Fibroblast of skin of abdomen (primary cell): ENCODE results near the gene ADGRB2.

Source experiments
- DNase-seq: peaks from one replicate; pipeline ENCODE4 v3.0.0-alpha.2; 2013

Gene ADGRB2

DNA sequence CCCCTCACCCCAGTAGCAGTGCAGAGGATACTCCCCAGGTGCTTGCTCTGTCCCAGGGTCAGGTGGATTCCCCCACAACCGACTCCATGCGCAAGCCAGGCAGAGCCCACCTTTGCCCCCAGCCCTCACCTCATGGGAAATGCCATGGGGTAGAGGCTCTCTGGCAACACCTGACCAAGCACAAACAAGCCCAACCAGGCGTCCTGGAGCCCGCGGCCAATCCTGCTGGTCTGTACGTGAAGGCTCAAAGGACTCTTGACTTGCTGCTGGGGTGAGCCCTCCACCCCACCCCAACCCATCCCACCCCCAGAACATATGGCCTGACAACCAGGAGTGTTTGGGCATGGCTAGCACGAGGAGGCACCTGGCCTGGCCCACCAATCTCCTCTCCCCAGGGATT is 1.8 kb downstream of the ADGRB2 start:
- no peak for DNase-seq

DNA sequence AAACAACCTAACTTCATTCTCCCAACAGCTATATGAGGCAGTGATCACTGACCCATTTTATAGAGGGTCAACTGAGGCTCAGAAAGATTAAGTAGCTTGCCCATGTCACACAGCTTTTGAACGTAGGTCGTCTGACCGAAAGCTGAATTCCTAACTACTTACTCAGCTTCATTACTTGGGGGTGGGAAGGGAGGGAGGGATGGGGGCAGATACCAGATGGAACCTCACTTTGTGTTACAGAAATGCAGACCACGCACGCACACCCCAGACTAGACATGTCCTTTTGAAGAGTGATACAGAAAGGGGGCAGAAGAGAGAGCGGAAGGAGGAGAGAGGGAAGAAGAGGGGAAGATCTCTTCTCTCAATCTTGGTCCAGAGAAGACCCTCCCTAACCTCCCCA is 2.3 kb downstream of the ADGRB2 start:
- DNase-seq, result peak; percentile 78

DNA sequence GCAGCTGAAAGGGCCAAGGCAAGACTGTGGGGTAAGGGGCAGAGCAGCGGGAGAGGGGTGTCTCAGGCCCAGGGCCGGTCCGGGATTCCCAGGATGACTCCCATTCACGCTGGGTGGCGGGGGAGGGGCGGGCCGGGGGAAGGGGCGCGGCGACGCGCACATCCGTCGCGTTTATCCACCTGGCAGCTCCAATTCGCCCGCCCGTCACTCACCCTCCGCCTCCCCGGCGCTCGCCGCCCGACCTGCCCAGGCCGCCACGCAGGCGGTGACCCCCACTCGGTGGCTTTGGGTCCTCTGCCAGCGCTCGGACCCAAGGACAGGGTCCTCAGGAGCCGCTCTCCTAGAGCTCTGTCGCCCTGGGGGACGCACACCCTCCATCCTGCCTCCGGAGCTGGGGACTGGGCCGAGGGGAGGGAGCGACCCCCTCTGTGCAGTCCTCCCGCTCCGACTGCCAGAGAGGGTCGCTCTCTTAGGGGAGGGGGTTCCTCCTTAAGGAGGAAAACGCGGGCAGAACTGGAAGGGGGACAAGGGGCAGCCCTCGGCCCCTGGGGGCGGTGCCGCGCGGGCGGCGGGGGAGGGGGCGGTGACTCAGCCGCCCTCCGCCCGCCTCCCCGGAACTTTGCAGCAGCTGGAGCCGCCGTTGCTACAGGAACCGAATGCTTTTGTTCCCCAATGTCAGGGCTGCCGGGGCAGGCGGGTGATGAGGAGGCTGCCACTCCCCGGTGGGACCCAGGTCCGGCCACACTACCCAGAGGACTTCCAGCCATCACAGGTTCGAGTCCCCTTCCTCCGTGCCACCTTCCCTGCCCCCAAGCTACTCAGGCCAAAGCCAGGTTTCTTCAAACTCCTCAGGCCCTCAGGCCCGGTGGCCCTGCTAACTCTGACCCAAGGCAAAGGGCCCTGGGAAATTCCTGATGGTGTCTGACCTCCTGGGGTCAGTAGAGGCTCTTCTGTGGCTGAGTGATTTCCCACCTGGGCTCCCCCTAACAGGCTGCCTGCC is 3.4 kb downstream of the ADGRB2 start:
- peak; percentile 69 for DNase-seq

DNA sequence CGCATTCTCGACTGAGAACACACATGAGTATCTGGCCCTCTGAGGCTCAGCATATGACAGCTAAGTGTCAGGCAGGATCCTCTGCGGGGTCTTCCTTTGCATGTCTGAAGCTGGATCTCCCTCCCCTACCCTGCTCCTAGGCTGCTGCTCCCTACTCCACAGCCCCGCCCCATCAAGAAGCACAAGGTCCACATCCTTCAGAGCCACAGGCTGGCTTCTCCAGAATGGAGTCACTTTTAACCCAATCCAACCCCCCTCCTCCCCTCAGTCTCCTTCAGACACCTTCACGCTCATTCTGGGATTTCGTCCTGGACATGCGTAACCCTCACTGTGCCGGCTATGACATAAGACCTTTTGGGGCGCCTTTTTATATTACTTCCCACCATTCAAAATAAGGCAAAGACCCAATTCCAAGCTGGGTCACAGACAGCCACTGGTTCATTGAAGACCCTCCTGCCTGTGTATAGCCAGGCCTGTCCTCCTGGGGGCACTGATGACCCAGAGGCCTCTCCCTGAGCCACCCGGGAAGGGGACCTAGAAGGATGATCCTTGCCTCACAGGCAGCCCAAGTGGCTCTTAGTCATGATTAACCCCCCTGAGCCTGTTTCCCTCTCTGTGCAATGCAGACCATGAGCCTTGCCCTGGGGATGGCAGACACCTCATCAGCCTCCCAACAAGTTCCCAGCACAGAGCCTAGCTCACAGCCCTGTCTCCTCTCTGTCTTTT is 4.7 kb downstream of the ADGRB2 start:
- no peak for DNase-seq

DNA sequence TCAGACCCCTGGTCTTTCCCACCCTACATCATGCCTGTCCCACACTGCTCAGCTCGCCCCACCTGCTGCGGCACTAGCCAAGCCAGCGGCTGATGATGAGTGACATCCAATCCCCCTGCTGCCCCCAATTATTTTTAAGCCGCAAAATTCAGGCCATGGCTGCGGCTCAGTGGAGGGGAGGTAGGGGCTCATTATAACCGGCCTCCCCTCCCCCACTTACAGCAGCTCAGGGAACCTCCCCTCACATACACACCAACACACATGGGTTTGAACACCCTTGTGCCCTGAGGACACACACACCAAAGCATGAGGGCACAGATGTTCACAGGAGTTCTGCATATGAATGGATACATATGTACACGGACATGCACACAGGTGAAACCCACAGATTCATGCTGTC is 5.3 kb downstream of the ADGRB2 start:
- no peak for DNase-seq

DNA sequence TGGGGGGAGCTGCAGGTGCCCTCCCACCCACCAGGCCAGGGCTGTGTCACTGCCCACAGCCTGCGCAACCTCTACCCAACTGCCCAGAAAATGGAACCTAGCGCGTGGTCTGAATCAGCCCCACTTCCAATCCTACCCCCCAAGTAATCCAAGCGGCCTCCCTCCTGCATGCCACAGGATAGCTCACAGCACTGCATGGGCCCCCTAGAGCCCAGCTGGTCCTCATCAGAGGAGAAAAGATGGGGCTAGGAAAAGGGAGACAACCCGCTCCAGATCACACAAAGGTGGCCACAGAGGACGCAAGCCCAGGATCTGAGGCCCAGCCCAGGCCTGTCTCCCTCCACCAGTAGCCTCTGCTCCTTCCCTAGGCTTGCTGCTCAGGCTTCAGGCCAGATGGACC is 6.2 kb downstream of the ADGRB2 start:
- DNase-seq, result no peak

DNA sequence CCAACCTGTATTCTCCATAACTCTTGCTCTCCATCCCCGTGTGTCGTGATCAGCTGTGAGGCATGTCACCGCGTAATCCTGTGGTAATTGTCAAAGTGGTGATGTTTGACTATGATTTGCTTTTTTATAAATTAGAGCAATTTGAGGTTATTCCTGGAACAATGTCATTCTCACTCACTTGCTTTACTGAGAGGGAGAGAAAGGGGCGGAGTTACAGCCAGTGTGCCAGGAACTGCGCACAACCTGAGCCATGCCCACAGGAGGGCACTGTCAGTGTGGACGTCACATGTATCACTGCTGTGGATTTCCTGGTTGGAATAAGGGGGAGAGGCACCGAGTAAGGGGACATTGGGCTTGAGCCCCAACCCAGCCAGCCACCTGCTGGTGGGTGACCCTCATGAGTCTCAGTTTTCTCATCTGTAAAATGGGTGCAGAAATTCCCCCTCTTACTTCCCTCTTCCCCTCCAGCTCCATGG is 6.9 kb downstream of the ADGRB2 start:
- DNase-seq, result no peak

DNA sequence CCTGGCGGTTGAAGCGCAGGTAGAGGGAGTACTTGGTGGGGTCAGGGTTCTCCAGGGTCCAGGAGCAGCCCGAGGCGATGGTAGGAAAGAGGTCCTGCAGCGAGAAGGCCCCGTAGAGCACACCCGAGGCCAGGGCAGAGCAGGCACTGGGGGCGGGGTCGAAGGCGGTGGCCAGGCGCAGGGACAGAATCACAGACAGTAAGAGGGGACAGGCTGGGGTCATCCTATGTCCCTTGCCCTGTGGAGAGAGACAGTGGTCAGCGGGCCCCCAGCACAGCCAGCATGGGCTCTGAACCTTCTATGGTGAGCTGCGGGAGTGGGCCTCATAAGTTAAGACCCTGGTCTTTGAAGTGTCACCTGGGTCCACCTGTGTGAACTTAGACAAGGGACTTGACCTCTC is 7.6 kb downstream of the ADGRB2 start:
- no peak for DNase-seq

DNA sequence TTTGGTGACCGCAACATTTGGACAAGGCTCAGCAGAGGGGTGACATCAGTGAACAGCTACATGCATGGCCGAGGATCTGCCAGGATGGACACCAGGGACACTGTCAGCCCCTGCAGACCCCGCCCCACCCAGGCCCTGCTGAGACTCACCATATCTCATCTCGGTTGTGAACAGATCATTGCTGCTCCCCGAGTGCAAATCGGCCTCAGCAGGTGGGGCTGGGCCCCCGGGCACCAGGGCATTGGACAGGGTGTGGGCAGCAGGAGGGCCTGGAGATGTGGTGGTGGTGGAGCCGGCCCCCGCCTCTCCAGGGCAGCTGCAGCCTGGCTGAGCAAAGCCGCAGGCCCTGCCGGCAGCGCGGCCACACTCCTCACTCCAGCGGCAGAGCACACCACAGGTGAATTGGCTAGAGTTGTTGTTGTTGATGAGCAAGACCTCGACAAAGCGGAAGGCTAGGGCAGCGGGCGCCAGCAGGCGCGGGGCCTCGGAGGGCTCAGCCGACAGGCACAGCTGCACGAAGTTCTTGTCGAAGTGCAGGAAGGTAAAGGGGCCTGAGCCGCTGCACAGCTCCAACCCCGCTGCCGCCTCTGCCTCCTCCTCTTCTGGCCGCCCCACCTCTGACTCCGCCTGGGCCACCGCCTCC is 8.2 kb downstream of the ADGRB2 start:
- no peak for DNase-seq

DNA sequence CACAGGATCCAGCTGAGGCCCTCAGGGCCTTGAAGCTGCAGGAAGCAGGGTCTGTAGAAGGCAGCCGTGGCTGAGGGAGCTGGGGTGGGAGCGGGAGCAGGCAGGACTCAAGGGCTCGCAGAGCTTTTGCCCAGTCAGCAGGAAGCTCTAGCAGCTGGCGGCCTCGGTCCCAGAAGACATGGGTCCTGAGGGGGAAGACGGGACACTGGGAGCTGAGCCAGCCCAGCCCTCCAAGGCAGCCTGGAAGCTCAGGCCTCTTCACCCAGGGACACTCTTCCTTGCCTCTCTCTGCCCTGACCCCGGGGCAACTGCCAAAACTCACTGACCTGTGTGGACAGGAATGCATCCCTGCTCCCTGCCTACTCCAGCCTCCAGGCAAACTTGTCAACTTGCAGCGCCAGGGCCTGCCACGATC is 8.9 kb downstream of the ADGRB2 start:
- DNase-seq, result no peak

DNA sequence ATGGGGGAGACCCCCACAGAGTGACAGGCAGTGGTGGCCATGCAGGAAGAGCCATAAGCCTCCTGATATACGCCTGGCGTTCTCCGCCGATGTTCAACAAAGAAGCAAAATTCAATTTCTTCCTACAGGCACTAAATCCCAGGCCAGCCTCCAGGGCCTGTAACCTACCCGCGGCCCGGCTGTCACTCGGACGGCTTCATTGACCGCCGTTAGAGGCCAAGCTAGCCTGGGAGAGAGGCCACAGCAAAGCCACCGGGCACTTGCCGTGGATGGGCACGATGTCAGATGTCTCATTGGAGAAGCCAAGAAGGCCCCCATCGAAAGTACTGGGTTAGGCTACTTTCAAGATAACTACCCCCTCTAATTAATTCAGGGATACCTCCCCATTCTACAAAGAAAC is 9.7 kb downstream of the ADGRB2 start:
- no peak for DNase-seq

DNA sequence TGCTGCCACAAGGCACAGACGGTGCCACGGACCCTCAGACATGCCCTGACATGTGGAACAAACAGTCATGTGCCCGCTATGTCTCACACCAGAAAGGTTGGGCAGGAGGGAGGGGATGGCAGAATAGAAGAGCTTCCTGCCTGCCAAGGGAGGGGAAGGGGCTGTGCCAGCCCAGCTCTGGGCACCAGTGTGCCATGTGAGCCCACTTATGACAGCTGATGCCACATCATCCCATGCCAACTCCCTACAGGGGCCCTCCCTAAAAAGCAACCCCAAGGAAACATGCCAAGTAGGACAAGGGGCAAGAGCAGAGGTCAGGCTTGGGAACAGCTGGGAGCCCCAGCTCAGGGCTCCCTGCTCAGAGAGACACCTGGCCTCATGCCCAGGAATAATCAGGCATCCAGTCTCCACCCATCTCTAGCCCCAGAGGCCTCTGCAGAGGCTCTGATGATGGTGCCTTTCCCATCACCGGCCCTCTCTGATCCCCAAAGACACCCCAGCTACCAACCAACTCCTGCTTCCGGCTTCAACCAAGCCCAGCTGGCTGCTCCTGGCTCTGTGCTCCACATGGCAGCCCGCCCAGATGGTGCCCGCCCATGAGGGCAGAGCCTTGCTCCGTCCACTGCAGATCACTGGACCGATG is 10.3 kb downstream of the ADGRB2 start:
- DNase-seq, result no peak

DNA sequence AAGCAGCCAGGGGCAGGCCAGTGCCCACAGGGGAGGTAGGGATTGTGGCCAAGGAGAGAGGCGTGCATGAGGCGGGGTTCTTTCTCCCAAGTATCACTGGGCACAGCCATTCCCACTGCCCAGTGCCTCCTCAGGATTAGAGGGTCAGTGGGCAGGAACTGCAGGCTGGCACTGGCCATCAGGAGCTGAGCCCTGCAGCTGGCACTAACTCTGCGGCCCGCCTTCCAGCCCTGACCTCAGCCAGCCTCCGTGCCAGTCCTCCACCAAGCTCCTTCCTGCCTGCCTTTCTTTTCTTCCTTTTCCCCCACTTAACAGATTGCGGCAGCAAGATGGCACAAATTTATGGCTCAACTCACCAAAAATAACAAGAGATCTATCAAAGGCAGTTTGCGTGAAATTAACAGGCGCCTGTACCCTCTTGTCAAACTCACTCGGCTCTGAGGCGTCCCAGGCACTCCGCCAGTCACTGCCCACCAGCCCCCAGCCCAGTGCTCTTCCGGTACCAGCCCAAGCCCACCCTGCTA is 11.1 kb downstream of the ADGRB2 start:
- DNase-seq, result no peak

DNA sequence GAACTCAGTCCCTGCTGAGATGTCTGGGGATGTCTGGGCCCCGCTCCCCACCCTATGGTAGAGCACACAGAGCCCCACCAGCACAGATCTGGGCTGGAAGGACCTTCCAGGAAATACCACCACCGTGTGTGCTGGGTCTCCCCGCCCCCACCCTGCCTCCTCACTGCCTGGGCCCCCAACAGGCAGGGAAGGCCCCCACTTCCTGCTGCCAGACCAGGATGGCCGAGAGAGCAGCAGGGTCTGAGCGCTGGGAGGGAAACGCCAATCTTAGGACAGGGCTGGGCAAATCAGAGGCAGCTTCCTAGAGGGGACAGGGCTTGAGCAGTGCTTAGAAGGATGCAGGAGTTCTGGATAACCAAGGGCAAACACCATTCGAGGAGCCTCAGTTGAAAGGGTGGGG is 11.9 kb downstream of the ADGRB2 start:
- no peak for DNase-seq

DNA sequence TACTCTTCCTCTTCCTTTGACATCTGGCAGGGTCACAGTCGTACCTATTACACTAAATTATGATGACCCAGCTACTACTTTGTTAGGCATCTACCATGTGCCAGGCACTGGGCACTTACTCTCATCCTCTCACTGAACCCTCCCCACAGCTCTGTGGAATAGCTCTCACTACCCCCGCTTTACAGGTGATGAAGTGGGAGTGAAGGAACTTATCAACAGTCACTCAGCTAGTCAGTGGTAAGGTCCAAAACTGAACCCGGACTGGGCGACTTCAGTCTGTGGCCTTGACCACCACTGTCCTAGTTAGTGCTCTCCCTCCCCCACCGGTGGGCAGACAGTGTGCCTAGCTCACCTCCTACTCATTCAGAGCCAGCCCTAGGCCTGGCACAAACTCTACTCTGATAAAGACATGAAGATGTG is 12.3 kb downstream of the ADGRB2 start:
- DNase-seq, result no peak

DNA sequence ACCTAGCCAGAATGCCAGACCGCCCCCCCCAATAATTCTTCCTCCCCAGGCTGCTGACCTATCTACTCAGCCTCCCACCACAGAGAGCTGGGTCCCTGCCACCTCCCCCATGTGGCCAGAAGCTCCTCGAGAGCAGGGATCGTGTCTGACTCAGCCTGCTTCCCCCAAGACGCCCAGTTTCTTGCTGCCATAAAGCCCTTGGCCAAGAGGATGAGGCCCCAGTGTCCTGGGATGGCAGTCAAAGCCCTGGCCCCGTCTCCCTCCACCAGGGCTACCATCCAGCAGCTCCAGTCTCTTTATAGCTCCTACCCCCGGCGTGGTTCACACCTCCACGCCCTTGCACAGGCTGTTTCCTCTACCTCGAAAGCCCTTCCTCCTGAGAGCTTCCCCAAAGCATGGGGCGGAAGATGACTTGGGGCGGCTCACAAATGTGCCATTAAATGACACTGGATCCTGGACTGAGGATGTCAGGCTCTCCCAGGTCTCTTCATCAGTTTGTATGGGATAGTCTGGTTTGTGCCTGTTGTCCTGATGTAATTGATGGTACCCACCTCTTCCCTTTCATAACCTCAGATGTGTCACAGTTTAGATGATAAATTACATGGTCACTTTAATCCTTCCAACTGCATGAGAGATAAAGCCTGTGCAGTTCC is 13.2 kb downstream of the ADGRB2 start:
- peak; percentile 78 for DNase-seq

DNA sequence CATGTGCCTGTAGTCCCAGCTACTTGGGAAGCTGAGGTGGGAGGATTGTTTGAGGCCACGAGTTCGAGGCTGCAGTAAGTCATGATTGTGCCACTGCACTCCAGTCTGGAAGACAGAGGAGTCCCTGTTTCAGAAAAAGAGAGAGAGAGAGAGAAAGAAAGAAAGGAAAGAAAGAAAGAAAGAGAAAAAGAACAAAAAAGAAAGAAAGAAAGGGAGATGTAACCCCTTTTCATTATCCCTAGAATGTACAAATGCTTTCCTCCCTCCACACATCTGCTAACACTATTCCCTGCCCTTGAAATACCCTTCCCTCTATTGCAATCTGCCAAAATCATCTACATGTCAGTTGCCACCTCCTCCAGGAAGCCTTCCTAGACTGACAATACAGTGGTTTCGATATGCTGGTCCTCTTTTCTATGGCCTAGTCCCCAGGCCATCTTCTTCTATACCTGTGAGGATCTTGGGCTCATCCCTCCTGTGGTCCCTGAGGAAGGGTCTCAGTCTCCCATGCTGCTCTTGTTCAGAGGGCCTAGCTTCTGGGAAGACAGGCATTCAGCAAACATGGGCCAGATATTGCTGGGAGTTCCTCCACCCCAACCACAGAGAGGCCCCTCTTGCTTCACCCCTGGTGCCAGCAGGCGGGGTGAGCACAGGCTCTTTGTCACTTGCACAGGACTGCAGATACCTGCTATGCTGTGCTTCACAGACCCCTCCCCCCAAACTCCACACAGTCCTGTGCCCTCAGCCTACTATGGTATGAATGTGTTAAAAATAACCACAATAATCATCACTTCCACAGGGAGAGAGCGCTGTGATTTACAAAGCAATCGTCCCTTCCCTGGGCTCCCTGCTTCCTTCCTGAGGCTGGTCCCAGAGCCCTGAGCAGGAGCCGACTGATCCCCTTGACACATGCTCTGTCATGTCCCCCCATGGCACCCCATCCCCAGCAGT is 14.1 kb downstream of the ADGRB2 start:
- no peak for DNase-seq

DNA sequence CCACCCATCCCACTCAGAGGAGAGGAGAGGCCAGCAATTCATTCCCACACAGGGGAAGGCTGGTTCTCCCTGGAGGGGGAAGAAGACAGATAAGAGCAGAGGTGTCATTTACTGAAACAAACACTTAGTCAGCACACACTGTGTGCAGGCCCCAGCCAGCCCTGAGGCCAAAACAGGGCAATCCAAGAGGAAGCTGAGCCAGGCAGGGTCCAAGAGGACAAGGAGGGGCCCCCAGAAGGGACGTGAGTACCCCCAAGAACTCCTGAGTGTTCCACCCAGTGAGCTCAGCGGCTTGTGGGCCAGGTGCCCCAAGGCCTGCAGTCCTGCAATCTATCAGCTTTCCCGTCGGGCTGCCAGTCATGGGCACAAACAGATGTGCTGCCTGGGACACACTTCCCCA is 15.8 kb downstream of the ADGRB2 start:
- DNase-seq, result no peak

DNA sequence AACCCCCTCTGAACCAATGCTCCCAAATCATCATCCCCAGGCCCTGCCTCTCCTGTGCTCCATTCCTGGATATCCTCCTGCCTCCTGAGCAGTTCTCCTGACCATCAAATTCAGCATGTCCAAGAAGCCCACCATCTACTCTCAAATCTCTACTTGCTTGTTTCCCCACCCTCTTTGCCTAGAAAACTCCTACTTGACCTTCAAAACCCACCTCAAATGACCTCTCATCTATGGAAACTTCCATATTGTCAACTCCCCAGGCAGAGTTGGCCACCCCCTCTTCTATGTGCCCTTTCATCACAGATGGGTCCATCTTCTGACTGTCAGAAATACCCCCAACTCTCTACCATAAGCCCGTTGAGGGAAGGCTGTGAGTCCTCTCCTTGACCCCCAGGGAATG is 16.8 kb downstream of the ADGRB2 start:
- no peak for DNase-seq

DNA sequence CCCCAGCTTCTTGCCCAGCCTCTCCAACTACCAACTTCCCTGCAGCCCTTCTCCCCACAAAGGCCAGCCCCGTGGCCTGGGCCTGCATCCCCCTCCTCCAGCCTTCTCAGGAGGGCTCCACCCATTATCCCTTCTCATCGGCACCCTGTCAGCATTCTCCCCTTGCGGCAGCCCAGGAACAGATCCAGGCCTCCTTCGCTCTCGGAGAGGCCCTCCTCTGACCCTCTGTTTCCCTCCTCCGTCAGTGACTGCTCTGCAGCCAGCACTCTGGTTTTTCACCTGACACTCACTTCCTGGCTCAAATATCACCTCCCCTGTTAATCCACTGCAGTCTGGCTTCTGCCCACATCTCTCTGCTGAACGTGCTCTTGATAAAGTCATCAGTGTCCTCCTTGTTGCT is 17.5 kb downstream of the ADGRB2 start:
- DNase-seq, result no peak
